ENCODE results near the gene TTLL11. TPM values are rescaled to one million over a fixed set of nuclear protein-coding genes. Genes with fewer than 3 reads are reported as not detected.

The TTLL11 gene
- total RNA-seq, 1 experiment from 2014 or later: 1.5 TPM

DNA sequence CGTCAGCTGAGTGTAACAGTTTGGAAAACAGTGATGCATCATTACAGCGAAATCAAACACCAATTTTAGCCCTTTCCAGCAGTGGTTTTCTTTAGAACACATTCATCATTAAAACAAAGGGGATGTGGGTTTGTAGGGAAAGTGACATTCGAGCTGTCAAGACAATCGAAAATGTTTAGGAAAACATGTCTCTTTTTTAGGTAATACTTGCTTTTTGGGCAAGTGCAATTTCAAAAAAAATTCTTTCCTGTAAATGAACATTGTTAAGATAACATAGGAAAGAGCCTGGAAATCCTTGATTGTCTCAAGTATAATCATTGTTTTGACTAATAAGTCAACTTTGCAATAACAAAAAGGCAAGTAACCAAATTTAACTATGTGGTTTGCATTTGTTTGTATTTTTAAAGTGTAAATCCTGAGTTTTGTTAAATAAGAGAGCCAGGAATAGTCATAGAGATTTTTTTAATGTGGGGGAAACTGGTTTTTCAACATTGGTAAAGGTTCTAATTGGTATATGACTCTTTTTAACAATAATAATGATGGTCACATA lies 182.5 kb downstream of the TTLL11 start:
- Histone ChIP-seq H2BK120ac (ENCODE audit: low read depth, low read length, poor library complexity, severe bottlenecking) (no peak overlapping the region), H4K91ac (ENCODE audit: insufficient read length, low read depth, low read length) (no peak overlapping the region), H2BK20ac (ENCODE audit: low read depth, low read length, poor library complexity, severe bottlenecking) (no peak overlapping the region), H3K79me1 (ENCODE audit: insufficient read depth, low read depth, low read length, poor library complexity, severe bottlenecking) (no peaks in the 10 kb centered on the region), H3K23ac (ENCODE audit: insufficient read length, low read depth, low read length) (no peak overlapping the region), H3T11ph (ENCODE audit: low read length) (no peak overlapping the region), H2AK5ac (ENCODE audit: insufficient read length, low read length) (no peak overlapping the region), H3K14ac (ENCODE audit: insufficient read depth, low read length) (no peak overlapping the region), H2BK5ac (ENCODE audit: insufficient read length, low read length) (no peak overlapping the region), H3K56ac (ENCODE audit: insufficient read length, low read depth, low read length) (no peak overlapping the region), H3K4ac (ENCODE audit: low read depth, low read length) (no peak overlapping the region), H2BK15ac (ENCODE audit: low read depth, low read length) (no peak overlapping the region), H4K5ac (ENCODE audit: insufficient read length, low read depth, low read length) (no peak overlapping the region), H3K4me2 (ENCODE audit: insufficient read depth, insufficient read length, low read length) (no peak overlapping the region), H3K23me2 (ENCODE audit: insufficient read length, low read depth, low read length, poor library complexity, severe bottlenecking) (no peaks in the 10 kb centered on the region), H3K9ac (ENCODE audit: extremely low read depth, insufficient read length, low read length) (no peak overlapping the region), H3K4me1 (ENCODE audit: insufficient read depth, low read length) (no peaks in the 10 kb centered on the region), H3K79me2 (ENCODE audit: insufficient read depth, low read length) (no peaks in the 10 kb centered on the region), H3K27me3 (ENCODE audit: insufficient read depth, low read length) (no peaks in the 10 kb centered on the region), H3K27ac (ENCODE audit: insufficient read length, low read depth, low read length) (no peak overlapping the region), H2BK12ac (ENCODE audit: insufficient read length, low read depth, low read length) (no peak overlapping the region), H3K9me3 (ENCODE audit: control insufficient read depth, low read depth, low read length) (no peaks in the 10 kb centered on the region), H3K18ac (ENCODE audit: insufficient read length, low read depth, low read length) (no peak overlapping the region), H4K8ac (replicated peaks; ENCODE audit: insufficient read length, low read depth, low read length) (no peak overlapping the region), H4K20me1 (ENCODE audit: control insufficient read depth, insufficient read depth, insufficient read length) (no peaks in the 10 kb centered on the region), H2AFZ (ENCODE audit: low read length) (no peak overlapping the region)
- TF ChIP-seq, protein P1, sequence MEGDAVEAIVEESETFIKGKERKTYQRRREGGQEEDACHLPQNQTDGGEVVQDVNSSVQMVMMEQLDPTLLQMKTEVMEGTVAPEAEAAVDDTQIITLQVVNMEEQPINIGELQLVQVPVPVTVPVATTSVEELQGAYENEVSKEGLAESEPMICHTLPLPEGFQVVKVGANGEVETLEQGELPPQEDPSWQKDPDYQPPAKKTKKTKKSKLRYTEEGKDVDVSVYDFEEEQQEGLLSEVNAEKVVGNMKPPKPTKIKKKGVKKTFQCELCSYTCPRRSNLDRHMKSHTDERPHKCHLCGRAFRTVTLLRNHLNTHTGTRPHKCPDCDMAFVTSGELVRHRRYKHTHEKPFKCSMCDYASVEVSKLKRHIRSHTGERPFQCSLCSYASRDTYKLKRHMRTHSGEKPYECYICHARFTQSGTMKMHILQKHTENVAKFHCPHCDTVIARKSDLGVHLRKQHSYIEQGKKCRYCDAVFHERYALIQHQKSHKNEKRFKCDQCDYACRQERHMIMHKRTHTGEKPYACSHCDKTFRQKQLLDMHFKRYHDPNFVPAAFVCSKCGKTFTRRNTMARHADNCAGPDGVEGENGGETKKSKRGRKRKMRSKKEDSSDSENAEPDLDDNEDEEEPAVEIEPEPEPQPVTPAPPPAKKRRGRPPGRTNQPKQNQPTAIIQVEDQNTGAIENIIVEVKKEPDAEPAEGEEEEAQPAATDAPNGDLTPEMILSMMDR (conservative IDR thresholded peaks at IDR 0.05): no peak
- no peaks in the 10 kb centered on the region for H3K9me3 Mint-ChIP-seq
- H3K27me3 Mint-ChIP-seq (ENCODE audit: low read depth): peaks cover 2% of the 10 kb centered on the region
- H3K27ac Mint-ChIP-seq: no peak overlapping the region
- H3K4me3 Mint-ChIP-seq: no peak overlapping the region
- 0 out of 4 replicates have a peak, but pooled peaks cover 0 to 6% of the 10 kb centered on the region in 2 experiments for H3K4me1 Mint-ChIP-seq
- H3K36me3 Mint-ChIP-seq (ENCODE audit: insufficient read depth in 1 of 3, low read depth in 3 of 3): no peaks in the 10 kb centered on the region
- DNase-seq: no peak
- WGBS (ENCODE audit: extremely low coverage, insufficient read length, low lambda C conversion rate): no CpG with 5 or more reads among the region's 4 CpGs

Data from H9 (cell line).